GM12874 (cell line): ENCODE data around the gene NTRK3.

Source experiments
- TF ChIP-seq, protein P1 (sequence below): IDR thresholded peaks from 2 replicates; pipeline ENCODE4 v1.5.1; 2011; ENCODE audit warnings: low read depth, mild to moderate bottlenecking, control low read depth, low read length, moderate library complexity; ENCODE audit not compliant: insufficient read depth

NTRK3 gene

DNA sequence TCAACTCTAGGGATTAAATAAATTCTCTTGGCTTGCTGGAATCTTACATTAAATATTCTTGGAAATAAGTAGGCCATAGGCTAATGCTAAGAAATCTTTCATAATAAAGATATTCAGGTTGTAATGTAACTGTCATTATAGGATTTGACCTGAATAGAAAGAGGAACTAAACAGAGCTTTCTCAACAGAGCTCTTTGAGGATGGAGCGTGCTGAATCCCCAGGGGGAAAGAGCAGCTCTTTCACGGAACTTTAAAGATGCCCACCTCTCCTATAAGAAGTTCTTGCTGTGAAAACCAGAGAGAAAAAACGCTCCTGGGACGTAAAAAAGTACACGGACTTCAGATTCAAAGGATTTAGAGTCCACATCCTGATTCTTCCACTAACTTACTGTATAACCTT, 77.9 kb downstream of the NTRK3 start:
- TF ChIP-seq, protein P1, sequence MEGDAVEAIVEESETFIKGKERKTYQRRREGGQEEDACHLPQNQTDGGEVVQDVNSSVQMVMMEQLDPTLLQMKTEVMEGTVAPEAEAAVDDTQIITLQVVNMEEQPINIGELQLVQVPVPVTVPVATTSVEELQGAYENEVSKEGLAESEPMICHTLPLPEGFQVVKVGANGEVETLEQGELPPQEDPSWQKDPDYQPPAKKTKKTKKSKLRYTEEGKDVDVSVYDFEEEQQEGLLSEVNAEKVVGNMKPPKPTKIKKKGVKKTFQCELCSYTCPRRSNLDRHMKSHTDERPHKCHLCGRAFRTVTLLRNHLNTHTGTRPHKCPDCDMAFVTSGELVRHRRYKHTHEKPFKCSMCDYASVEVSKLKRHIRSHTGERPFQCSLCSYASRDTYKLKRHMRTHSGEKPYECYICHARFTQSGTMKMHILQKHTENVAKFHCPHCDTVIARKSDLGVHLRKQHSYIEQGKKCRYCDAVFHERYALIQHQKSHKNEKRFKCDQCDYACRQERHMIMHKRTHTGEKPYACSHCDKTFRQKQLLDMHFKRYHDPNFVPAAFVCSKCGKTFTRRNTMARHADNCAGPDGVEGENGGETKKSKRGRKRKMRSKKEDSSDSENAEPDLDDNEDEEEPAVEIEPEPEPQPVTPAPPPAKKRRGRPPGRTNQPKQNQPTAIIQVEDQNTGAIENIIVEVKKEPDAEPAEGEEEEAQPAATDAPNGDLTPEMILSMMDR: no peak

DNA sequence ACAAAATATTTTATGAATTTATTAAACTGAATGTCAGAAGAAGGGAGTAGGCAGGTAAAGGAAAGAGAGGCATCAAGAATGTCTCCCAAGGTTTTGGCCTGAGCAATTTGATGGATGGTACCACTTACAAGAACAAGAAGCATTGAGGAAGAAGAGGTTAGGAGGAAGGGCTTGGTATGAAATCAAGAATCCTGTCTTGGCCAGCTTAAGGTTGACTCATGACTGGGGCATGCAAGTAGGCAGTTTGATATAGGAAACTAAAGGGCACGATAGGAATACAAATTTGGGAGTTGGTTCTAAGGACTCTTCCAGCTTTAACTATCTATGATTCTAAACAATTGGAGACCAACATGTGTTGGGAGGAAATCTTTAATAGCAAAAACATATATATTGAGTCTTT, 79.1 kb downstream of the NTRK3 start:
- TF ChIP-seq, protein P1: no peak

DNA sequence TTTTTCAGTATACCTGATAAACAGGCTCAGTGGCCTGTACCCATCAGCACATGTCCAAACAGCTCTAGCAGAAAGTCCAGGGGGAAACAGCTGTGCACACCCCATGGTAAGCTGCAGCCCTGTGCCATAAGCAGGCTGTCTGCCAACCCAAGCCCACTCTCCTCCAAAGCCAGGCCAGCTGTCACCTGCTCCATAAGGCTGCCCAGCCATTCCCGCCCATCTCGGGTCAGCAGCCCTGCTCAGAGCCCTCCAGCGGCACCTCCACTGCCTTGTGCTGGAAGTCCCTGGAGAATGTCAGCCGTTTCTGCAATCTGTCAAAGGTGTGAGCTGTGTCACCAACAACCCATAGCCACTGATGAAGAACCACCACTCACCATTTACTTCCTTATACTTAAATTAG, 82.0 kb downstream of the NTRK3 start:
- TF ChIP-seq, protein P1: no peak

DNA sequence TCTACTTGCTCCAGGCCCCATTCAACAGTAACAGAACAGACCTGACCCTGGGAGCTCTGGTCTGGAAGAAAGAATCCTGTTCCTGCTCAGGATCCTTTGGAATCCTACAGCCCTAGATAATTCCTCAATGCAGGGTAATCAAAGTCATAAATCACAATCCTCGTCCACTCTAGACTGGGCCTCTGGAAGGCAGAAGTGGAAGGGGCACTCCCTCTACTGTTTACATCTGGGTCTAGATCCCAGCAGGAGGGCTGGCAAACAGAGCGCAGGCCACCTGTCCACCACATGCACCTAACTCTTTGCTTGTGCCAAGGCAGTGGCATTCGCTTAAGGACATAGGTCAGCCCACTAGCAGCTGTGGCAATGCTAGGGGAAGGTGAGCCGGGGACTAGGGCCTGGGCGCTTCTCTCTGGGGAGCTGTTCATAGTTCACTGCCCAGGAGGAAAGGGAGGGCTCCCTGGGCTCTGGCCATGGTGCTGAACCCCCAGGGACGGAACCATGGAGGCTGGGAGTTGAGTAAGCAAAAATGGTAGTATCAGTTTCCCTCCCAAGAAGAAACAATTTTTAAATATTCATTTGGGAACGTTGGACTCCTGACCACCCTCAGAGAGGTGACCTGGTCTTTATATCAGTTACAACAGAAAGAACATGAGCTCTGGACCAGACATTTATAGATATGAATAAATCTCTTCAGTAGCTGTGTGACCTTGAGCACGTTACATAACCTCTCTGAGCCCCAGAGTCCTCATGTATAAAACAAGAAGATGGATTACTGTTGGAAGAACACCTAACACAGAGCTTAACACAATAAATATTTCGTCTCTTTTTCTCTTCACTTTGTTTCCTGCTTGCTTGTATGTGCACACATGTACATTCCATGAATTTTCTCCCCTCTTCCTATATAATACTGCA, 90.2 kb downstream of the NTRK3 start:
- TF ChIP-seq, protein P1: no peak

DNA sequence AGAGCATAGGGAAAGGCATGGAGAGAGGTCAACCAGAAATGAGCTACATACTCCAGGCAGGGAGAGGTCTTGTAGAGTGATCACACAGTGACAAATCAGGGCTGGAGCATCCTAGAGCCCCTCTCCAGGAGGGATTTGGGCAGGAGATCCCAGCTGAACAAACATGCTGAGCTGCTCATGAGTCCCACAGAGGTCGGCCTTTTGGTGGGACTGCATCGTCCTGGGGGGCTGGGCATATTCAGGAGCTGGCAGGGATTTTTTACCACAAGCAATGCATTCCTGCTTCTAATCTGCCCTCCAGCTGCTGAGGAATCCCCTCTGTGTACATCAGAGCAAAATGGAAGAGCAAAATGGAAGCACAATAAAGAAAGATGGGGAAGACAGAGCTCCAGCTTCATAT, 94.9 kb downstream of the NTRK3 start:
- TF ChIP-seq, protein P1: no peak

DNA sequence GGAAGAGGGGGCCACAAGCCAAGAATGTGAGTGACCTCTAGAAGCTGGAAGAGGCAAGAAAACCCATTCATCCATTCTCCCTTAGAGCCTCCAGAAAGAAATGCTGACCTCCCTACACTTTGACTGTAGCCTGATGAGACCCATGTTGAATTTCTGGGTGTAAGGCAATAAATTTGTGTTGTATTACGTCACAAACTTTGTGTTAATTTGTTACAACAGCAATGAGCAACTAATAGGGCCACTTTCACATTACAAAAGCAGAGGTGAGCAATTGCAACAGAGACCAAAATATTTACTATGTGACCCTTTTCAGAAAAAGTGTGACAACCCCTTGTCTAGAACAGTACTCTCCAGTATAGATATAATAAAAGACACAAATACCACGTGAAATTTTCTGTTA, 101.2 kb downstream of the NTRK3 start:
- TF ChIP-seq, protein P1: no peak

DNA sequence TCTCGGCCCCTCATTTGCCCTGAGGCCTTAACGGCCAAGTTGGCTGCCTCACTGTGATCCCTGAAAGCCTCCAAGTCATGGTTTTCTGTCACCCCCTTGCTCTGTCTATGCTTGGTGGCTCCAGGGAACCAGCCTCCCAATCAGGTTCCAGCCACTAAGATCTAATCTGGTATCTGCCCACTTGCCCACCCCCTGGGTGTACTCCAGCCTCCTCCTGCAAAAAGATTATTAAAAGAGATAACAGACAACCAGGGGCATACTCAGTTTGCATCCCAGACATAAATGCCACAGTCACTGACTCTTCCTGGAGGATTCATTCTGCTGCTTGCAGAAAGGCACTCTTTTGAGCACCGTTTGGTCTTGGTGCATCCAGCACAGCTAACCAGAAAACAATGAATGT, 103.9 kb downstream of the NTRK3 start:
- TF ChIP-seq, protein P1: no peak
